ENCODE data around the gene ESPN. TPM values are rescaled to one million over a fixed set of nuclear protein-coding genes. Genes with fewer than 3 reads are reported as not detected.

Gene ESPN
- total RNA-seq, 8 experiments from 2014 or later: 0.87 to 3.4 (median 1.4) TPM; not detected in 1

GRCh38 chr1:6496890-6497214 is 72.3 kb downstream of the ESPN start:
- ATAC-seq (replicated peaks in 6 of 8): no peak
- in situ Hi-C loops (cut with MboI; ENCODE audit: low pct_unique_long_range_greater_than_20kb in 2 of 9, low sequenced_read_pairs in 9 of 9, unreplicated experiment in 9 of 9): loop anchor here in 1 of 9 experiments (25.0 kb wide), 1 partner anchor 260 kb away; the partner anchor contains the start of genes HES3 and ICMT
- H3K27ac ChIP-seq: peak overlapping the region in 1 of 2 donors; percentile 67
- peaks cover 23 to 34% of the 10 kb centered on the region in 2 donors for H3K4me1 ChIP-seq (replicated peaks in 1 of 2)
- WGBS, 10 experiments: no CpG with 5 or more reads among the region's 21 CpGs
- H3K4me3 ChIP-seq: peak overlapping the region; percentile 49 to 57 (median 54)

GRCh38 chr1:6497215-6497866 is 72.8 kb downstream of the ESPN start:
- 0% methylated on average over 3 to 7 of the region's 74 CpGs; no CpG with 5 or more reads in 8 of the 10 experiments for WGBS, 10 experiments
- Histone ChIP-seq H3K4me1 (replicated peaks in 1 of 2) (peaks cover 23 to 36% of the 10 kb centered on the region in 2 donors), H3K4me3 (peak overlapping the region; percentile 49 to 57 (median 54)), H3K27ac (peak overlapping the region in 1 of 2 donors; percentile 67)
- in situ Hi-C loops (cut with MboI; ENCODE audit: low pct_unique_long_range_greater_than_20kb in 2 of 9, low sequenced_read_pairs in 9 of 9, unreplicated experiment in 9 of 9): loop anchor here in 1 of 9 experiments (25.0 kb wide), 1 partner anchor 260 kb away; the partner anchor contains the start of genes HES3 and ICMT
- ATAC-seq (replicated peaks in 6 of 8): peak; percentile 9 to 88 (median 84)

GRCh38 chr1:6497867-6498575 is 73.4 kb downstream of the ESPN start:
- peaks cover 23 to 36% of the 10 kb centered on the region in 2 donors for H3K4me1 ChIP-seq (replicated peaks in 1 of 2)
- peak in 2 of 8 experiments; percentile 0 for ATAC-seq (replicated peaks in 6 of 8)
- in situ Hi-C loops (cut with MboI; ENCODE audit: low pct_unique_long_range_greater_than_20kb in 2 of 9, low sequenced_read_pairs in 9 of 9, unreplicated experiment in 9 of 9): loop anchor here in 1 of 9 experiments (25.0 kb wide), 1 partner anchor 261 kb away; the partner anchor contains the start of genes HES3 and ICMT
- peak overlapping the region; percentile 49 to 57 (median 54) for H3K4me3 ChIP-seq
- peak overlapping the region in 1 of 2 donors; percentile 67 for H3K27ac ChIP-seq
- 31 to 80% (median 60%) methylated on average over 1 to 5 of the region's 20 CpGs; no CpG with 5 or more reads in 6 of the 10 experiments for WGBS, 10 experiments

GRCh38 chr1:6498576-6499111 is 74.1 kb downstream of the ESPN start:
- in situ Hi-C loops (cut with MboI; ENCODE audit: low pct_unique_long_range_greater_than_20kb in 2 of 9, low sequenced_read_pairs in 9 of 9, unreplicated experiment in 9 of 9): loop anchor here in 1 of 9 experiments (25.0 kb wide), 1 partner anchor 261 kb away; the partner anchor contains the start of genes HES3 and ICMT
- H3K27ac ChIP-seq: no peak overlapping the region
- peak in 2 of 8 experiments; percentile 13 to 47 for ATAC-seq (replicated peaks in 6 of 8)
- H3K4me1 ChIP-seq (replicated peaks in 1 of 2): peaks cover 23 to 36% of the 10 kb centered on the region in 2 donors
- 0 to 65% (median 60%) methylated on average over 1 to 7 of the region's 13 CpGs; no CpG with 5 or more reads in 6 of the 10 experiments for WGBS, 10 experiments
- H3K4me3 ChIP-seq: no peak overlapping the region

- in situ Hi-C loops (cut with MboI; ENCODE audit: low pct_unique_long_range_greater_than_20kb in 2 of 9, low sequenced_read_pairs in 9 of 9, unreplicated experiment in 9 of 9): loop anchor here in 1 of 9 experiments (25.0 kb wide), 1 partner anchor 262 kb away; the partner anchor contains the start of genes HES3 and ICMT
- 86 to 100% (median 90%) methylated on average over 1 to 2 of the region's 4 CpGs; no CpG with 5 or more reads in 7 of the 10 experiments for WGBS, 10 experiments
- H3K4me1 ChIP-seq (replicated peaks in 1 of 2): peaks cover 23 to 36% of the 10 kb centered on the region in 2 donors
Observed at GRCh38 chr1:6499296-6499695, 74.7 kb downstream of the ESPN start.

GRCh38 chr1:6500544-6501278 is 76.1 kb downstream of the ESPN start:
- ATAC-seq (replicated peaks in 6 of 8): no peak
- no peak overlapping the region for H3K4me3 ChIP-seq
- 73 to 100% (median 89%) methylated on average over 2 to 20 of the region's 27 CpGs; no CpG with 5 or more reads in 5 of the 10 experiments for WGBS, 10 experiments
- no peak overlapping the region for H3K27ac ChIP-seq
- in situ Hi-C loops (cut with MboI; ENCODE audit: low pct_unique_long_range_greater_than_20kb in 2 of 9, low sequenced_read_pairs in 9 of 9, unreplicated experiment in 9 of 9): no loop called here
- H3K4me1 ChIP-seq (replicated peaks in 1 of 2): peaks cover 23 to 30% of the 10 kb centered on the region in 2 donors

More at GRCh38 chr1:6499296-6499695, 74.7 kb downstream of the ESPN start:
- no peak for ATAC-seq (replicated peaks in 6 of 8)
- Histone ChIP-seq H3K27ac (no peak overlapping the region), H3K4me3 (no peak overlapping the region)

GRCh38 chr1:6501279-6501813 is 76.8 kb downstream of the ESPN start:
- Histone ChIP-seq H3K27ac (no peak overlapping the region), H3K4me1 (replicated peaks in 1 of 2) (peaks cover 20 to 25% of the 10 kb centered on the region in 2 donors), H3K4me3 (no peak overlapping the region)
- 63 to 93% (median 80%) methylated on average over 1 to 8 of the region's 10 CpGs; no CpG with 5 or more reads in 2 of the 10 experiments for WGBS, 10 experiments
- in situ Hi-C loops (cut with MboI; ENCODE audit: low pct_unique_long_range_greater_than_20kb in 2 of 9, low sequenced_read_pairs in 9 of 9, unreplicated experiment in 9 of 9): no loop called here
- ATAC-seq (replicated peaks in 6 of 8): no peak

GRCh38 chr1:6502000-6502891 is 77.7 kb downstream of the ESPN start:
- peak in 3 of 8 experiments; percentile 18 to 56 (median 55) for ATAC-seq (replicated peaks in 6 of 8)
- 72 to 95% (median 73%) methylated on average over 2 to 12 of the region's 31 CpGs; no CpG with 5 or more reads in 7 of the 10 experiments for WGBS, 10 experiments
- Histone ChIP-seq H3K27ac (no peak overlapping the region), H3K4me3 (no peak overlapping the region), H3K4me1 (replicated peaks in 1 of 2) (peaks cover 15 to 26% of the 10 kb centered on the region in 2 donors)
- in situ Hi-C loops (cut with MboI; ENCODE audit: low pct_unique_long_range_greater_than_20kb in 2 of 9, low sequenced_read_pairs in 9 of 9, unreplicated experiment in 9 of 9): no loop called here

- 40 to 95% (median 80%) methylated on average over 1 to 6 of the region's 20 CpGs; no CpG with 5 or more reads in 3 of the 10 experiments for WGBS, 10 experiments
- Histone ChIP-seq H3K4me3 (no peak overlapping the region), H3K4me1 (replicated peaks in 1 of 2) (peaks cover 1 to 10% of the 10 kb centered on the region in 2 donors), H3K27ac (no peak overlapping the region)
- ATAC-seq (replicated peaks in 6 of 8): peak in 1 of 8 experiments; percentile 3
- in situ Hi-C loops (cut with MboI; ENCODE audit: low pct_unique_long_range_greater_than_20kb in 2 of 9, low sequenced_read_pairs in 9 of 9, unreplicated experiment in 9 of 9): no loop called here
Observed at GRCh38 chr1:6503884-6504602, 79.5 kb downstream of the ESPN start.

GRCh38 chr1:6504887-6505286 is 80.3 kb downstream of the ESPN start:
- peaks cover 0 to 10% of the 10 kb centered on the region in 2 donors for H3K4me1 ChIP-seq (replicated peaks in 1 of 2)
- in situ Hi-C loops (cut with MboI; ENCODE audit: low pct_unique_long_range_greater_than_20kb in 2 of 9, low sequenced_read_pairs in 9 of 9, unreplicated experiment in 9 of 9): no loop called here
- no peak overlapping the region for H3K4me3 ChIP-seq
- H3K27ac ChIP-seq: no peak overlapping the region
- 89 to 100% (median 92%) methylated on average over 4 to 7 of the region's 15 CpGs; no CpG with 5 or more reads in 5 of the 10 experiments for WGBS, 10 experiments
- ATAC-seq (replicated peaks in 6 of 8): no peak

All from motor neuron (in vitro differentiated cells).